VCaP (cell line): ENCODE data around the gene OTUB1.

Experiments
- H3K27ac ChIP-seq: fragments of 450-650 bp; 2 replicates; pipeline ENCODE4 v1.5.1; 2017
- CTCF ChIP-seq: fragments of 450-650 bp; conservative IDR thresholded peaks from 2 replicates; pipeline ENCODE4 v1.5.1; 2017; ENCODE audit warnings: mild to moderate bottlenecking, moderate library complexity

OTUB1 gene

GRCh38 chr11:63997801-63998337, 11.6 kb downstream of the OTUB1 start:
- peak overlapping the region; percentile 74 for H3K27ac ChIP-seq
- no peak for TF ChIP-seq CTCF

GRCh38 chr11:63998558-63999348, 12.5 kb downstream of the OTUB1 start:
- TF ChIP-seq CTCF = peak; percentile 69
- H3K27ac ChIP-seq = peak overlapping the region; percentile 74

- H3K27ac ChIP-seq = peak overlapping the region; percentile 74
- TF ChIP-seq CTCF = no peak; the same call in 1 of the 2 replicates
These were observed 13.2 kb downstream of the OTUB1 start for GRCh38 chr11:63999349-64000025.

- peak; percentile 100 for TF ChIP-seq CTCF
These were observed 13.9 kb downstream of the OTUB1 start for GRCh38 chr11:64000026-64000739.

GRCh38 chr11:64000740-64001483, 14.7 kb downstream of the OTUB1 start:
- peak overlapping the region; percentile 74; the same call in 1 of the 2 replicates for H3K27ac ChIP-seq
- no peak; the same call in 1 of the 2 replicates for TF ChIP-seq CTCF

More at GRCh38 chr11:64000026-64000739, 13.9 kb downstream of the OTUB1 start:
- H3K27ac ChIP-seq = peak overlapping the region; percentile 74

GRCh38 chr11:64001484-64002420, 15.5 kb downstream of the OTUB1 start:
- peak overlapping the region; percentile 74 for H3K27ac ChIP-seq
- TF ChIP-seq CTCF = no peak
